C4-2B (cell line): Measurements from ENCODE around the gene C12orf43.

Experiments used
- ZFX ChIP-seq: fragments of 450-650 bp; IDR thresholded peaks from 2 replicates; pipeline ENCODE4 v1.6.1; 2017
- TF ChIP-seq, protein P1 (sequence below): fragments of 450-650 bp; conservative IDR thresholded peaks from 2 replicates; pipeline ENCODE4 v1.5.1; 2017; ENCODE audit warnings: mild to moderate bottlenecking

DNA sequence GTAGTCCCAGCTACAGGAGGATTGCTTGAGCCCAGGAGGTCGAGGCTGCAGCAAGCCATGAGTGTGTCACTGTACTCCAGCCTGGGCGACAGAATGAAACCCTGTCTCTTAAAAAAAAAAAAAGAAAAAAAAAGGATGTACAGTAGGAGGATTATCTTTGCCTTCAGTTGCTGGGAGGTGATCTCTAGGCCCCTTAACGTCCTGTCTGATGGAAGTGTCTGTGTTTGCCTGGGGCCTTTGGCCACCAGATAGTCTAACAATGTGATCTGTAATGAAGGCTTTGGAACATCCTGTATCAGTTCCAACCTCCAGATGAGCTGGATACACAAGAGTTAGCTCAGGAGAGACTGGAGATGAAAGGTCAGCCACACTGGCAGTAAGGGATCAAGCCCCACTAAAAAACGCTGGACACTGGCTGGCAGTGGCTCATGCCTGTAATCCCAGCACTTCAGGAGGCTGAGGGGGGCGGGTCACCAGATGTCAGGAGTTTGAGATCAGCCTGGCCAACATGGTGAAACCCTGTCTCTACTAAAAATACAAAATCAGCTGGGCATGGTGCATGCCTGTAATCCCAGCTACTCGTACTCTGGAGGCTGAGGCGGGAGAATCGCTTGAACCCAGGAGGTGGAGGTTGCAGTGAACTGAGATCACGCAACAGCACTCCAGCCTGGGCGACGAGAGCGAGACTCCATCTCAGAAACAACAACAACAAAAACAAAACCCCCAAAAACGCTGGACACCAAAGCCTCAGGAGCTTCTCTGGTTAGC is 57.0 kb downstream of the C12orf43 start:
- TF ChIP-seq, protein P1, sequence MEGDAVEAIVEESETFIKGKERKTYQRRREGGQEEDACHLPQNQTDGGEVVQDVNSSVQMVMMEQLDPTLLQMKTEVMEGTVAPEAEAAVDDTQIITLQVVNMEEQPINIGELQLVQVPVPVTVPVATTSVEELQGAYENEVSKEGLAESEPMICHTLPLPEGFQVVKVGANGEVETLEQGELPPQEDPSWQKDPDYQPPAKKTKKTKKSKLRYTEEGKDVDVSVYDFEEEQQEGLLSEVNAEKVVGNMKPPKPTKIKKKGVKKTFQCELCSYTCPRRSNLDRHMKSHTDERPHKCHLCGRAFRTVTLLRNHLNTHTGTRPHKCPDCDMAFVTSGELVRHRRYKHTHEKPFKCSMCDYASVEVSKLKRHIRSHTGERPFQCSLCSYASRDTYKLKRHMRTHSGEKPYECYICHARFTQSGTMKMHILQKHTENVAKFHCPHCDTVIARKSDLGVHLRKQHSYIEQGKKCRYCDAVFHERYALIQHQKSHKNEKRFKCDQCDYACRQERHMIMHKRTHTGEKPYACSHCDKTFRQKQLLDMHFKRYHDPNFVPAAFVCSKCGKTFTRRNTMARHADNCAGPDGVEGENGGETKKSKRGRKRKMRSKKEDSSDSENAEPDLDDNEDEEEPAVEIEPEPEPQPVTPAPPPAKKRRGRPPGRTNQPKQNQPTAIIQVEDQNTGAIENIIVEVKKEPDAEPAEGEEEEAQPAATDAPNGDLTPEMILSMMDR, result no peak
- TF ChIP-seq ZFX, result no peak
